NT2/D1 (cell line): ENCODE results near the gene NPAS3.

Experiments
- YY1 ChIP-seq: IDR thresholded peaks from 2 replicates; pipeline ENCODE4 v1.6.1; 2011; ENCODE audit not compliant: insufficient read length, insufficient read depth
- ZNF274 ChIP-seq: IDR thresholded peaks from 2 replicates; pipeline ENCODE4 v1.6.1; 2011; ENCODE audit warnings: mild to moderate bottlenecking, low read depth, low read length

DNA sequence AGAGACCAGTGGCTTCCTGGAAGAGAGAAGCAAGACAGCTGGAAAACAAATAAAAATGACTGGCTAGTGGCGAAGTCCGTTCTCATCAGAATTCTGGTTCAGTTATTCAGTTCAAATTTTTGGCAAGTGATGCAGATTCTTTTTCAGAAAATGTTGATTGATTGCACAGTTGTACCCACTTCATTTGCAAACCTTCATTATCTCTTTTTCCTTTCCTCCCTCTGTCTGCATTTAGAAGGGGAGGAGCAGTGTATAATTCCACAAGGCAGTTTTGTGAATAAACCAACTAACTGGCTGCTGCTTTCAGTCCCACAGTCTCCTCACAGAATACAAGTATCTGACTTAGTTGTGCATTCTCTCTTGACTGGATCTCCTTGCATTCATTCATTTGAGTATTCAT lies 417.5 kb downstream of the NPAS3 start:
- TF ChIP-seq YY1 (no peak), ZNF274 (no peak)
